ENCODE data around the gene STK40.
A peak's percentile ranks its signal among the peaks of the same experiment; 100 is the strongest.

The STK40 gene, protein sequence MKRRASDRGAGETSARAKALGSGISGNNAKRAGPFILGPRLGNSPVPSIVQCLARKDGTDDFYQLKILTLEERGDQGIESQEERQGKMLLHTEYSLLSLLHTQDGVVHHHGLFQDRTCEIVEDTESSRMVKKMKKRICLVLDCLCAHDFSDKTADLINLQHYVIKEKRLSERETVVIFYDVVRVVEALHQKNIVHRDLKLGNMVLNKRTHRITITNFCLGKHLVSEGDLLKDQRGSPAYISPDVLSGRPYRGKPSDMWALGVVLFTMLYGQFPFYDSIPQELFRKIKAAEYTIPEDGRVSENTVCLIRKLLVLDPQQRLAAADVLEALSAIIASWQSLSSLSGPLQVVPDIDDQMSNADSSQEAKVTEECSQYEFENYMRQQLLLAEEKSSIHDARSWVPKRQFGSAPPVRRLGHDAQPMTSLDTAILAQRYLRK

DNA sequence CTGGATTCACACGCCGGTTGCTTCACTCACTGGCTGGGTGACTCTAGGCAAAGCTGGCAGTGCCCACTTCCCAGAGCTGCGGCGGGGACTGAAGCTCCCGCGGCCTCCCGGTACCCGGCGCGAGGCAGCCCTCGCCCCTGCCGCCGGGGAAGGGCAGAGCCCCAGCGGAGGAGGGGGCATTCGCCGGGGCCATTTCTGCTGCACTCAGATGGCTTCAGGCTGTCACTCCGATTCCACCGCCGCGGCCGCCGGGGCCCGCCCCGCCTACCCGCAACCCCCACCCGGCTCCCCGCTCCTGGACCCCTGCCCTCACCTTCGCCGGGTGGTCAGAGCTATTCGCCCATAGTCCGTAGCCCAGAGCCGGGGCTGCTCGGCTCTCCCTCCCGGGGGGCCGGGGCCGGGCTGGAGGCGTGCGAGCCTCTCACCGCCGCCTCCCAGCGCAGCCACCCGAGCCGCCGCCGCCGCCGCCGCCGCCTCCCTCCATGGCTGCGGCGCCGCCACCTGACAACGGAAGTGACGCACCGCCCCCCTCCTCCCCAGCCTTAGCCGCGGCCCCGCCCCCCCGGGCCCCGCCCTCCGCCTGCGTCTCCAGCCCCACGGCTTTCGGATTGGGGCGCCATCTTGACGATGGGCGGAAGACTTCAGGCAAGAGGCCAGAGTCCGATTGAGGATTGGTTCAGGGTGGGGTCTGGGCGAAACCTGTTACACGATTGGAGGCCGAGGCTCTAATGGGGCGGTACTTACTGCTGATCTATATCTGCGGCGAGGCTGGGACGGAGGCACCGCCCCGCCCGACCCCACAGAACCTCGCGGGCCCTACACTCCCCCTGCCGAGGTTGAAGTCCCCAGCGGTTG is at the start of gene STK40:
TSS of gene STK40 (minus strand) at position 515 of the 855 bp plus-strand sequence. CDS start 24,592 bp downstream, outside the sequence.
- DNase-seq: peak; percentile 96

DNA sequence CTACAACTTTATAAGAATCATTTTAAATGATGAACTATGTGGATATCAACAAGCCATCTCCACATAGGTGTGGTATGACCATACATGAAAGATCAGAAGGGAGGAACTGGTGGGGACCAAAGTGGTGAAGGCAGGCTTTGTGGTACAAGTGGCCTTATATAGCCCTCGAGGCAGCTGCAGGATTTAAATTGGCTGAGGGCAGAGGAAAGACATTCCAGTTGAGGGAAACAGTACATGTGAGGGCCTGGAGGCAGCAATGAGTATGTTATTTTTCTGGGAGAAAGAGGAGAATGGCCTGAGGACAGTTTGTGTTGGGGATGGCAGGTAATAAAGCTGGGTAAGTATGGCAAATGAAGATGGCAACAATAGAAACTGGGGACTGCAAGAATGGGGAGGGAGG is 47.4 kb upstream of the STK40 start:
- no peak for DNase-seq

GRCh38 chr1:36432616-36433015 is 46.9 kb upstream of the STK40 start:
- DNase-seq: no peak

DNA sequence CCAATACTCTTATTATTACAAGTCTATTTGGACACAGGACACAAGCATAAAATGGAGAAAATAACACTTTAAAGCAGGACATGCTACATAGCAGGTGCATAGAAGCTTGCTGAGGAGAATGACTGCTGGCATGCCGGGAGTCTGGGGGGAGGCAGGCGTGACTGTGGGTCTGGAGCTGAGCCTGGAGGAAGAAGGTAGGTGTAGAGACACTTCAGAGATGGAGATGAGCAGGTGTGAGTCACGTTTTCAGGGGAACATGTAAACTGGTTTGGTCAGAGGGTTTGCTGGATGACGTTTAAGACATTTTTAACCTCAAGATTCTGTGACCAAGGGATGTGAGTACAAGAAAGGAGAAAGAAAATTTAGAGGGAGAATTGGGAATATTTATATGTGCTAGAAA is 40.1 kb upstream of the STK40 start:
- DNase-seq: no peak

DNA sequence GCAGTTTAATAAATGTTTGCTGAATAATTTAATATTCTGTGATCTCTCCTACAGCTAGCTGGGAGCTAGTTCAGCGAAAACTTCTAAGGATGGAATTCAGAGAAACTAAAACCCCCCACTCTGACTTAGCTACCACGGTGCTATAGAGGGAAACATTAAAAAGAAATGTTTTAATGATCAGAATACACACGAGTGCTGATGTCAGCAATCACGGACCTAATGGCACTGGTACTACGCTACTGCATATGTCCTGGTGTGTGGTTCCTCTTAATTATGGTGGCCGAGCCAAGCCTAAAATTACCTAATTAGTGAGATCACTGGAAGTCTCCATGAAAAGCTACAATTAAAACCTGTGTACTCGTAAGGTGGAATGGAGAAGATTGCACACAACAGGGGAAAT is 35.9 kb upstream of the STK40 start:
- no peak for DNase-seq

DNA sequence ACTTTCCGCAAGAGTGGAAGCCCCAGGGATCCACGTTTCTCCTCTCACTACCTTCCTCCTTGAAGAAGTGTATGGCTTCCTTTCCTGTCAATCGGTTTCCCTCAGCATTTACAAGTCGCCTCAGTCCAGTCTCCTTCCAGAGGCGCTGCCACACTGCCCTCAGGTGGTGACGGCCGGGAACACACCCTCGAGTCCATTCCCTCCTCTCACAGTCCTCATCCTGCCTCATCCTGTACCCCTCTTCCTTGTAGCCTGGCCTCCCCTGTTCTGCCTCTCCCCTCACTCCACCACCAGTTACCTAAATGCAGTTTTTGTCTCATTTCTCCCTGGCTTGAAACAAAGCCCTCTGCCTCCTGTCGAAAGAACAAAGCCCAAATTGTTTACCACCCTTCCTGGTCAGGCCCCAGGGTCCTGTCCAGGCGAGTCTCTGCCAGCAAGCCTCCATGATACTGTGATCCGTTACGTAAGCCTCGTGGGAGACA is 35.2 kb upstream of the STK40 start:
- peak; percentile 30 for DNase-seq

DNA sequence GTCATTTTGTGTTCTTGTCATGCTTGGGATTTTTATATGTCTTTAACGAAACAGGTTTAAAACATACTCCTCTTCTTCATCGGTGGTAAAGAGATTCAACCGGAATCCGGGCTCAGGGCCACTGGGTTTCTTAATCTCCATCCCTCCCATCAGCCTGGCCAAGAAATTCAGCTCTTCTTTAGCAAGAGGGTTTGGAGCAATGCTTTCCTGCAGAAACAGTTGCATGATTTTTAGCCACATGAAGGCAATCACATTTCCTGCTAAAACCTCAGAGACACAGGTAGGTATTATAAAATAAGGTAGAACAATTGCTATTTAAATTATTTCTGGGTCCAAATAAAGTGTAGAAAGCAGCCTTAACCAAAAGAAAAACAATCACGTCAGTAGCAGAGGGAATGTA is 34.7 kb upstream of the STK40 start:
- no peak for DNase-seq

- no peak for DNase-seq
Measured at GRCh38 chr1:36419569-36419968, 33.8 kb upstream of the STK40 start.

DNA sequence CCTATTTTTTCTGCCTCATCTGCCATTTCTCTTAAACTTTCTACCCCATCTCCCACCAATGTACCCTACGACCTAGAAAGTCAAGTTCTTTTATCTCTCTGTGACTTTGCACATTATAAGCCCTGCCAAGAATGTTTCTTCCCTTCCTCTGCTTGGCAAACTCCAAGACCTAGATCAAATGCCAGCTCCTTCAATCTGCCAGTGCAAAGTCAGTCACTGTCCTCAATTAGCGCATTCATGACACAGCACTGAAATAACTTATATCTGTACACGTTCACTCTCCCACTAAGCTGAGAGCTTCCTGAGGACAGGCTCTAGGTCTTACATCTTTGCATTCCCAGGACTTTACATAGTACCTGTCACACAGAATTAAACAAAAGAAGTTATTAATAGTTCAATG is 33.4 kb upstream of the STK40 start:
- no peak for DNase-seq

GRCh38 chr1:36417931-36418330 is 32.2 kb upstream of the STK40 start:
- no peak for DNase-seq

DNA sequence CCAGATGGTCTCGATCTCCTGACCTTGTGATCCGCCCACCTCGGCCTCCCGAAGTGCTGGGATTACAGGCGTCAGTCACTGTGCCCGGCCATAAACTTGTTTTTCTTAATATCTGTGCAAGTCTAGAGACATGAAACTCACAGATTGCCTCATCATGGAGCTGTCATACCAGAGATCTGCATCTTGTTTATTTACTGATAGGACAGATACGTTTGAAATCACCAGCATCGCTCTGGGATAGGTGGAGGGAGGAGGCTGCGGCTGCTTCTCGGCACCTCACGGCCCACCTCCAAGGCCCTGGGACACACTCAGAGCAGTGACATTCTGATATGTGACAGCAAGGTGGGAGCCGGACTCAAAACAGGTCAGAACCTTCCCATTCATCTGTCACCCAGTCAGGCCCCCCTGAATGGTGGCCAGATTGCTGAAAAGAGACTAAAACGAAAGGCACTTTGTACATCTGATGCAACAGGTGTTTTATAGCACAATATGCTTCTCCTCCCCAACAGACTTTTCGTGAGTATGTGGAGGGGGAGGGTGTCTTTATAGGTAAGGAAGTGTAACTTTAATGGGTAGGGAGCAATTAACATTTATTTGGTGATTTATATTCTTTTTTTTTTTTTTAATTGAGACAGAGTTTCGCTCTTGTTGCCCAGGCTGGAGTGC is 30.1 kb upstream of the STK40 start:
- no peak for DNase-seq

DNA sequence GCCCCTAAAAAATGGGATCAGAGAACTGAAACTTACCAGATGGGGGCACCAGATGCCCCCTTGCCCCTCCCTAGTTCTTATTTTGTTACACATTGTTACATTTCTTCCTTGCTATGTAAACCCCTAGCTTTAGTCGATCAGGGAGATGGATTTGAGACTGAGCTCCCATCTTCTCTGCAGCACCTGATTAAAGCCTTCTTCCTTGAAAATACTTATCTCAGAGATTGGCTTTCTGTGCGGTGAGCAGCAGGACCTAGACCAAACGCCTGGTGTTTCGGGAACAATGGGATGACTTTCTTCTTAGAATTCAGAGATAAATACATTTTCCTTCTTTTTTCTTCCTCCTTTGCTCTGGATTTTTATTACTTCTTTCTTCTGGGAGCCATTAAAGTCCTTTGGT is 28.7 kb upstream of the STK40 start:
- DNase-seq: no peak

DNA sequence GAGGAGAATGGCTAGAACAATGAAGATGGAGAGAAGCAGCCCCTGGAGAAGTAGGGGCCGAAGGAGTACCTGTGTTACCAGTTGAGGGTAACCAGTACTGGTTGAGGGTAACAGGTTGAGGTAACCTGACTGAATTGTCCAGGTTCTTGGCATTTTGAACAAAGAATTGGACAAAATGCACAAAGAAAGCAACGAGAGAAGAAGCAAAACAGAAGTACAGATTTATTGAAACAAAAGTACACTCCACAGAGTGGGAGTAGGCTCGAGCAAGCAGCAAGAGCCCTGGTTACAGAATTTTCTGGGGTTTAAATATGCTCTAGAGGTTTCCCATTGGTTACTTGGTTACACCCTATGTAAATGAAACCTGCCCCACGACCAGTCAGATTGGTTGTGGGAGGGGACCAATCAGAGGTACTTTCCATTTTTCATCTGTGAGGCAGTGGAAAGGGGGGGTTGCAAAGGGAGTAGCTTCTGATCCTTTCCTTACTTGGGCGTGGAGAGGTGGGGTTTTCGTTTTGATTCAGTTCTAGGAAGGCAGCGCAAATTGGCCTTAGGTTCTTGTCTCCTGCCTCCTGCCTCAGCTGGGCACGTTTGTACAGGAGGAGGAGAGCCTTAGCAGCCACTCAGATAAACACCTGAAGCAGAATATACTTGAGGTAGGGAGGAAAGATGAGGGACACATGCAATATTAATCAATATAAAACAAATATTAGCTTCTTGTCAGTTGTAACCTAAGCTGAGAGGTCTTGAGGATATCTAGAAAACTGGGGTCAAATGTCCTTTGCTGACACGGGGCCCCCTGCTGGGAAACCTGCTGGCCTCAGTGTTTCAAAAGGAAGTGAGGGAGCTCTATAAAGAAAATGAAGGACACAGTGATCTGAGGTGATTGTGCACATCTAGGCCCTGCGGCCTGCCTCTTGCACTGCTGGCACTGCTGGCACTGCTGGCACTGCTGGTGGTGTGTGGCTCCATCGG is 26.2 kb upstream of the STK40 start:
- no peak for DNase-seq

- DNase-seq: no peak
Measured at GRCh38 chr1:36408479-36408878, 22.8 kb upstream of the STK40 start.

GRCh38 chr1:36406440-36406839 is 20.7 kb upstream of the STK40 start:
- DNase-seq: no peak

DNA sequence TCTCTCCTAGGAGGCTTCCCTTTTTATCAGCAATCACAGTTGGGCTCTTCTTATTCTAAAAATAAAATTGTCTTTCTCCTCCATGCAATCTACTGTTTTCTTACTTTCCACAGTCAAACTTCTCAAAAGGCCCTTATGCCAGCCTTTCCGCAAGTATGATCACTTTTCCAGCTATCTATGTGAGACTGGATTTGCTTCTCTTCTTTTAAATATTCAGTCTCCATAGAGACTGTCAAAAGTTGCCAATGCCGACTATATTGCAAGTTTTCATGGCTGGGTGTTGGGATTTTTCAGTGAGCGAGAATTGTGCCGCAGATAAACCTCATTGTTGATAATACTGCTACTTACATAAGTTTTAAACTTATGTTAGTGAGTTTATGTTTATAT is 16.8 kb upstream of the STK40 start:
- no peak for DNase-seq

GRCh38 chr1:36401602-36402503 is 16.1 kb upstream of the STK40 start:
- no peak for DNase-seq

- peak; percentile 92 for DNase-seq
Measured at GRCh38 chr1:36400825-36401601, 15.3 kb upstream of the STK40 start.

DNA sequence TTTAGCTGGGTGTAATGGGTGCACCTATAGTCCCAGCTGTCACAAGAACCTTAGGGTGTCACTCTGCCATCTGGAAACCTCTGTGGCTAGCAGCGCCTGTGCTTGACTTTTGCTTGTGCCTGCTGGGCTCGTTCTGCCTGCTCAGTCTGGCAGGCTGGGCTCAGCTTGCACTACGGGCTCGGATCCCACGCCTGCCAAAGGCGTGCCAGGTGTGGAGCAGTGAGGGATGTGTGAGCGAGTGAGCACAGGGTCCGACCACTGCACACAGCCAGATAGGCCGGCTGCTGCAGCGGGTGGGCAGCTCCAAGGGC is 14.7 kb upstream of the STK40 start:
- no peak for DNase-seq

- no peak for DNase-seq
Measured at GRCh38 chr1:36398370-36398977, 12.8 kb upstream of the STK40 start.

Data from SHP77 treated with DMSO at 0.1 percent for 48 hours (cell line).